Limb (tissue), 2 donors: Measurements from ENCODE around the gene RAD1.
"Not testable (repeated sequence)": the region's sequence is repeated elsewhere in the genome, so short reads cannot be mapped to it uniquely, and the experiment has no call there.

Source experiments
- DNase-seq, 2 donors: peaks; one replicate each; pipeline ENCODE4 v3.0.0-alpha.2; 2016; ENCODE audit errors: extremely low spot score in 2 of 2

Gene RAD1, protein sequence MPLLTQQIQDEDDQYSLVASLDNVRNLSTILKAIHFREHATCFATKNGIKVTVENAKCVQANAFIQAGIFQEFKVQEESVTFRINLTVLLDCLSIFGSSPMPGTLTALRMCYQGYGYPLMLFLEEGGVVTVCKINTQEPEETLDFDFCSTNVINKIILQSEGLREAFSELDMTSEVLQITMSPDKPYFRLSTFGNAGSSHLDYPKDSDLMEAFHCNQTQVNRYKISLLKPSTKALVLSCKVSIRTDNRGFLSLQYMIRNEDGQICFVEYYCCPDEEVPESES

DNA sequence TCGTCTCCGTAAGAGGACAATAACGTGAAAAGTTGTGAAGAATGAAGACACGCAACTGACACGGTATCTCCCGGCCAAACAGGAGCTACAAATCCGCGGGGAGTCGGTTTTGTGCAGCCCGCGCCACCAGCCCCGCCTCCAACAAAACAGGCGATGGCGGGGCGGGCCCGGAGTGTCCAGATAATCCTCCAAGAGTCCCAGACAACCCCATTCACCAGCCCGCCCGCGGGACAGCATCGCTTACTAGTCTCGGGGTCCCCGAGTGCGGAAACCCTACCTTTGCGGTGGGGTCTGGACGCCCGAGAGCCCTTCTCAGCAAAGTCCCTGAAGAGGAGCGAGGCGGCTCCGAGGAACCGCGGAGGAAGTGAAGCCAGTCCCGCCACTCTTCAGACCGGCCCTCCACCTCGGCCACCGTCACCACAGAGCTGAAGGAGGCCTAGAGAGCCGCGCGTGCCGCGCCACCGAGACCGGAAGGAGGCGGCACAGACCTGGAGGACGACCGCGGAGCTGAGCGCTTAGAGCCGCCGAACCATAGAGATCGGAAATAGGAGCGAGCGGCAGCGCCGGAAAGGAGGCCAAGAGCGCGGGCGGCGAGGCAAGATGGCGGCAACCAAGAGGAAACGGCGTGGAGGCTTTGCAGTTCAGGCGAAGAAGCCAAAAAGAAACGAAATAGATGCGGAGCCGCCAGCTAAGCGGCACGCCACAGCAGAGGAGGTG, at the start of gene RAD1, which contains the start of gene BRIX1:
RAD1 (minus strand) TSS at position 366 of the 717 bp plus-strand sequence. CDS start 612 bp downstream, outside the sequence.
BRIX1 (plus strand) TSS at position 573 of the 717 bp plus-strand sequence; CDS start at position 601, 28 bp downstream.
- DNase-seq: peak; percentile 97 to 98

DNA sequence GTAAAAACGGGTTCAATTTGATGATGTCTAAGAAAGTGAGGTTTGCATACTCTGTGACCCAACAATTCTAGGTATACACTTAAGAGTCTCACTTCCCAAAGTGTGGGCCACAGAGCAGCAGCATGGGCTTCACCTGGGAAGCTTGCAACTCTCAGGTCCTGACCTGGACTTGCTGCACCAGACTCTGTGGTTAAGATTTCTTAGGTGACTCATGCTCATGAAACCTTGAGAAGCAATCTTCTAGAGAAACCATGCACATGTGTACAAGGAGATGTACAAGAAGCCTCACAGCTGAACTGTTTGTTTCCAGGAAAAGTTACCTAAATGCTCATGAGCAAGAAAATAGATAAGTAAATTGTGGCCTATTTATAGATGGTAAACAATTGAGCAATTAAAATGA, 44.0 kb upstream of the RAD1 start:
- DNase-seq: no peak

DNA sequence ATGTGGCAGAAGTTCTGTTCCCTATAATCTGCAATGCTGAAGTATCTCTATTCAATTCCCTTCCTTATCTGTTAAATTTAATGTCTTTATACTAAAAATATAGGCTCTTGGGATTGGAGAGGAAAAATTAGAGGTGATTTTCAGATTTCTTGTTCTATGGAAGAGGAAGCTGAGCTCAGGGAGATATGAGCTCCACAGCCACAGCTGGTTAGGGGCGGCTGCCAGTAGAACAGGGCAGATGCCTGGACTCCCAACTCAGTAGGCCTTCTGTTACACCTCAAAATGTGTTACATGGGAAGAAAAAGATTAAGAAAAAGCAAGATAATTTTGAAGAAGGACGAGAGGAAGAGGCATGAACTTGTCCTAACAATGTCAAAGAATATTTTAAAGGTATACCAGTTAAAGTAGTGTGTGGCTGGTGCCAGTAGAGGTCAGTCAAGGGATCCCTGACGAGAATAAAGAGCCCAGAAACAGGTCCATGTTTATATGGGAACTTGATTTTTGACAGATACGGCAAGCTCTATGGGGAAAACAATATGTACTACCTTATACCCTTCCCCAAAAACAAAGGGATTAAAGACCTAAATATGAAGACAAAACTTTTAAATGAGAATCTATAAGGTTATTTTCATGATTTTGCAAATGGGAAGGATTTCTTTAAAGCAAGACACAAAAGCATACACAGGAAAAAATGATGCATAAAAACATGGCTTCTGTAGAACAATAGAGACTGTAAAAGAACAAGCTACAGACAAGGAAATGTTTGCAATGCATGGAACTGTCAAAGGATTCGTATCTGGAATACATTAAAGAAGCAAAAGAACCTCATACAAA, 42.8 kb upstream of the RAD1 start:
- DNase-seq: peak in 1 of 2 donors; percentile 27

DNA sequence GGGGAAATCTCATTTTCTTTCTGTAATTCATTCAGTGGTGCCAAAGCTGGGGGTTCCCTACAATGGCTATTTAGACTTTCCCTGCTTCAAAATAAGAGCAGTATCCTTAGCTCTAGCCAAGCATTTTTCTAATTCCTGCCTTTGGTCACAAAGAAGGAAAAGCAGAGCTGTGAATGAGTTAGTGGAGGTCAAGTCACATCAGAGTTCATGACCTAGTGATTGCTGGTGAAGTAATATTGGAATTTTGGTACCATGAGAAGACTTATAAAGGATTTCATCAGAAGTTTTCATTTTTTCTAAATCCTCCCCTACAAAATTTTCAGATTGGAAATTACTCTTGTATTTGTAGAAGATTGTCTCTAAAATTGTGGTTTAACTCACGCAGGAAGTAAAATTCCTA, 42.0 kb upstream of the RAD1 start:
- no peak for DNase-seq

DNA sequence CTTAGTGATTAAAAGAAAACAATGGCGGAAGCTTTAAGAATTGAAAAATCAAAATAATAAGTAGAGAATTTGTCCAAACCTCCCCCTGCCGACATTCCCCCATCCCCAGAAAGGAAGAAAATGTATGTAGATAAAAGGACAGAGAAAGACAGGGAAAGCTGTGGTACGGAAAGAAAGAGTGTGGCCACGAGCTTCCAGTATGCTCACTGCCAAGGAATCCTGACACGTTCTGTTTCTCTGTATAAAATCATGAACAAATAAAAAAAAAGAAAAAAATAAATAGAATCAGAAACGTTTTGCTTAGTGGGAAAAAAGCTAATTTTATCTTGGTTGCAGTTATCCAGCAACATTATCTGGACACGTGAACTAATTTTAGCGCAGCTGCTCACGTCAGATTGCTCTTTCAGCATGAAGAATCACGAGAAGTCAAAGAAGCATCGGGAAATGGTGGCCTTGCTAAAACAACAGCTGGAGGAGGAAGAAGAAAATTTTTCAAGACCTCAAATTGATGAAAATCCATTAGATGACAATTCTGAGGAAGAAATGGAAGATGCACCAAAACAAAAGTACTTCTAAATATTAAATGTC, 29.2 kb upstream of the RAD1 start:
- DNase-seq: no peak

DNA sequence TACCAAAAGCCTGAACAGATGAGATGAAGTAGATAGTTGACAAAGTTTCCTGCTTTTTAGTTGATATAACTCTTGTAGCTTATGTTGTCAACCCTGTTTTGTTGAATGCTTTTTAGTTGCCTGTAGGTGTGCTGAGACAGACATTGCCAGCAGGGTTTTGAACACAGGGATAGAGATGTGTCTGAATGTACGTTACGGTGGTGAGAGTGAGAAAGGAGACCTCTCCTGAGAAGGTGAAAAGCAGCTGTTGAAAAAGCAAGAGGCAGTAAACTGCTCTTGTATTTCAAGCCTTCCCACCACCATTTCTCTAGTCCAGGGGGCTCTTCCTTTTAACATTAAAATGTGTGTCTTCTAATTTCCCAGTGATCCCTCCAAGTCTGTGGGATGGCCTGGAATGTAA, 28.7 kb upstream of the RAD1 start:
- DNase-seq: no peak

DNA sequence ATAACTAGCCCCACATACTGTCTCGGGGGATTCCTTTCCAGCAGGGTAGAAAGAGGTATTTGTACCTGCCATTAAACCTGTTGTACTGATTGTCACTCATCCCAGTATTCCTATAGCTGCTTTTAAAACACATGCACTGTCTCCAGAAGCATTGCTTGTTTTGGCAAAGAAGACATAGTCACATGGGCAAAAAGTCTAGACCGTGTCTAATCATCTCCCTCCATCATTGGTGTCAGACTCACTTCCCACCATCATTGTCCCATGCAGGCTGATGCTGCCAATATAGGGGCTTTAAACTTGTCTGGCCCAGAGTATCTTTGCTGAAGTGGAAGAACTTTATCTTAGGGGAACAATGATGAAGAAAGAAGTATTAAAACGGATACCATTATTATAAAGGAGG, 26.6 kb upstream of the RAD1 start:
- no peak for DNase-seq

DNA sequence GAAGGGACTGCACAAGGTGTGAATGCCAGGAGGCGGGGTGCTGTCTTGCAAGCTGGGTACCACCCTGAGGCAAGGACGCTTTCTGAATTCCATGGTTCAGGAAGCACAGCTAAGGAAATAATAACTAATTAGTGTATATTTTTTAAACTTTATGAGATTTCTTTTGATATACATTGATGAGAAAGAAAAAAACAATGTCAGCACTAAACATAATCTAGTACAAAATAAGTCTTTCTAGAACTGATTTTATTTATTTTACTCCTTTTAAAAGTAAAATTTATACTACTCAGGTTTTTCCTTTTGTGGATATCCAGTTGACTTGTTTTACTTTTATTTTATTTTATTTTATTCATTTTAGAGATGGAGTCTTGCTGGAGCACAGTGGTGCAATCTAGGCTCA, 17.6 kb upstream of the RAD1 start:
- no peak for DNase-seq

DNA sequence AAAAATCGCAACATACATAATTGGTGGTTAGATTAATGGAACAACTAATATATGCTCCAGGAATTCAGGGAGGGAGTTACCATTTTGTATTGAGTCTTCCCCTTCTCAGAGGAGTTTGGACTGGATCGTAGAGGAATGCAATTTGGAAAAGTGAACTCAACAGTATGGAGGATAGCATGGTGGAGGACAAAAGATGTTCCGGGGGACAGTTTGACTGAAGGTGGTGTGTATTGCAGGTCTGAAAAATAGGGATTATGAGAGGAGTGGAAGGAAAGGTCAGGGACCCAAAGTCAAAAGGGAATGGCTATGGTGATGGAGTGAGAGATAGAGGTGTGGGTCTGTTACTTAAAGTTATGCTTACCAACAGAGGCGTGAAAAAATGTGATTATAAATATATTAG, 15.6 kb upstream of the RAD1 start:
- no peak for DNase-seq

DNA sequence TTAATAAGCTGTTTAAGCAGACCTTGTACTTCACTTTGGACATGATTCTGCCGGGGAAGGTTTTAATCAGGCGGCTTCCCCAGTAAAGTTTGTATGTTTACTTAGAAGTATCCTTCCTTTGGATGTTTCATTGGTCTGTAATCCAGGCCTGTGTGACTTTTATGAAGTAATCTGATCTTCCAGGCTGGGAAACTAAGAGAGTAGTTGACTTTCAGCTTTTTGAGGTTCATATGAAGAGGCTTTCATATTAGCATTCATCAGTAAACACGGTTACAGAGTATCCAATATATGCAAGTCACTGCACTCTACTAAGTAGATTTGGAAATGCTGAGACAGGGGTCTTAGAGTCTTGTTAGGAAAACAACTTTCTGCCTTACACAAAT, 15.1 kb upstream of the RAD1 start:
- DNase-seq: no peak

DNA sequence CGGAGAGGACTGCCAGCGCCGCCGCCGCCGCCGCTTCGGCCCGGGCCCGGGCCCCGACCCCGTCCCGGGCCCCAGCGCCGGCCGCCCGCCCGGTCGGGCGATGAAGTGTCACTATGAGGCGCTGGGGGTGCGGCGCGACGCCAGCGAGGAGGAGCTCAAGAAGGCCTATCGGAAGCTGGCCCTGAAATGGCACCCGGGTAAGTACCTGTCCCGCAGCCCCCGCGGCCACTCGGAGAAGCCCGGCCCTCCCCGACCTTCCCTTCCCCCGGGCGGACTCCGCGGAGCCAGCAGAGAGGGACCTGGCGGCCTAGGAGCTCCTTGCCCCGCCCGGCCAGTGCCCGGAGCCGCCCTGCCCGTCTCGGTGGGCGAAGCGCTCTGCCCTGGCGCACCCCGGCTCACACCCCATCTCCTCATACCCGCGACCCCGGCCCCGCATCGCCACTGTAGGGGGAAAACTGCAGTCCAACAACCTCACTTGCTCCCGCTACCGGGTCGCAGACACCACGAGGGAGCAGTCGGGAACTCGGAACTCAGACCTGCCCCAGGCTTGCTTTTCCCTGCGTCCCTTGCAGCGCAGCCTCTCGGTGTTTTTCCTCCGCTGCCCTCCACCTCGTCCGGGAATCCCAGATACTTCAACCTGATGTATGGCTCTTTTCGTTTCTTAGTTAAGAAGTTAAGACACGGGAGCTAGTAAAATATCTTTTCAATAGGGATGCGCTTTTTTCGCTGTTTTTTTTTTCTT, 14.6 kb upstream of the RAD1 start:
- DNase-seq: peak; percentile 74 to 86

DNA sequence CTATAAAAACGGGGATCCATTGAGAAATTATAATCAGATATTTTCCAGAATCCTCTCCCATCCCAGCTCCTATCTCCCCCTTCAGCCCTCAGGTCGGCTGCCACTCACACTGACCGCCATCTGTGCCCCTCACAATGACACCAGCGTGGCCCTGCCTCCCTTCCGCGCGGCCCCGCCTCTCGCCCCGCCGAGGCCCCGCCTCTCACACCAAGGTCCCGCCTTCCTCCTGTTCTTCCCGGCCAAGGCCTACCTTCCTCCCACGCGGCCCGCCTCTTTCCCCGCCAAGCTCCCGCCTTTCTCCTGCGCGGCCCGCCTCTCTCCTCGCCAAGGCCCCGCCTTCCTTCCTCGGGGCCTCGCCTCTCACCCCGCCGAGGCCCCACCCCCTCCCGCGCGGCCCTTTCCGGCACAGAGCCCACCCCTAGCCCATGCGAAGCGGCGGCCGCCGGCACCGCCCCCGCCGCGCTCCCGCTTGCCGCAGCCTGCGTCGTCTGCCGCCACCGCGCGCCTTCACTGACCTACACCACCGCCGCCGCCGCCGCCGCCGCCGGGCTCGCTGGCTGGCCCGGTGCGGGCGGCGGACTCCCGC, 13.9 kb upstream of the RAD1 start, which contains the start of gene DNAJC21:
DNAJC21 (plus strand) TSS at position 426 of the 586 bp plus-strand sequence. CDS start 261 bp downstream, outside the sequence.
- peak; percentile 98 for DNase-seq

DNA sequence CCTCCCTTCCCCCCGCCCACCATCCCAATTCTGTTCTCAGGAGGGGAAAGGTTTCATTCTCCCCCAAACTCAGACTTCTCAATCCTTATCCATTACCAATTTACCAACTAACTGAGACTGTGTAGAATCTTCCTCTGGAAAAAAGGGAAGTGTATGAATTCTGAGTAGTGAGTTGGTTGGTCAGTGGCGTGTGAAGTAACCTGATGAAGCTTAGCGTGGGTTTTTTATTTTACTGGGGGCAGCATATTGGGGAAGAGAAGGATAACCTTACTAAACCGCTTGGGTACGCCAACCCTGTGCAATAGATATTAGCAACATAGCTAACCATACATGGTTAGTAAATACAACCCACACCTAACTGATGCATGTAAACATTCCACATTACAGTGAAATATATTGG, 13.0 kb upstream of the RAD1 start:
- no peak for DNase-seq

DNA sequence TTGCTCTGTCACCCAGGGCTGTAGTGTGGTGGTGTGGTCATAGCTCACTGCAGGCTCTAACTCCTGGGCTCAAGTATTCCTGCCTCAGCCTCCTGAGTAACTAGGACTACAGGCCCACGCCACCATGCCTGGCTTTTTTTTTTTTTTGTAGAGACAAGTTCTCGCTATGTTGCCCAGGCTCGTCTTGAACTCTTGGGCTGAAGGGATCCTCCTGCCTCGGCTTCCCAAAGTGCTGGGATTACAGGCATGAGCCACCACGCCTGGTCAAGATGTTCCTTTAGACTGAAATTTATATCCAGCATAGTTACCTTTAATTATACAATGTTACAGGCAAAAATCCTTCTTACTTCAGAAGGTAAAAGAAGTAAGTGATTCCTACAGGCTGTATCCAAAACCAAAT, 12.5 kb upstream of the RAD1 start:
- DNase-seq: no peak

DNA sequence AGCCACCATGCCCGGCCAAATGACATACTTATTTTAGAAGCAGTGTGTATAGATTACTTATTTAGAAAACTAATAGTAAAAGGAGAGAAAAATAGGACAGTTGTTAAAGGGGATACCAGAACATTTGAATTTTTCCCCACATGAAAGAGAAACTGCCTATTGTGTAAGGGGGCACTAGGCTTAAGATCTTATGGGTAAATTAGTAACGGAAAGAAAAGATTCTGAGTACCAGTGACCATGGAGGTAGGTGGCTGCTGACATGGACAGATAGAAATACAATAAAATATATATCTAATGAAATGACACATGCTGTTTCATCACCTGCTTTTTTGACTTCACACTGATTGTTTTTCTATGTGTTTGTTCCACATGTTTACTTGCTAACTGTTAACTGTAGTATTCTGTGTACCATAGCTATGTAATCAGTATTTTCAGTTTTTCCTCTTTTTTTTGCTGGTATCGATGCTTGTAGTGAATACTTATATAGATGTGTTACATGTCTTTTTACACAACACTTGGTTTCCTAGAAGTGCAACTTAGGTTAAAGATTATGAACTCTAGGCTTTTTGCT, 11.1 kb upstream of the RAD1 start:
- no peak for DNase-seq

DNA sequence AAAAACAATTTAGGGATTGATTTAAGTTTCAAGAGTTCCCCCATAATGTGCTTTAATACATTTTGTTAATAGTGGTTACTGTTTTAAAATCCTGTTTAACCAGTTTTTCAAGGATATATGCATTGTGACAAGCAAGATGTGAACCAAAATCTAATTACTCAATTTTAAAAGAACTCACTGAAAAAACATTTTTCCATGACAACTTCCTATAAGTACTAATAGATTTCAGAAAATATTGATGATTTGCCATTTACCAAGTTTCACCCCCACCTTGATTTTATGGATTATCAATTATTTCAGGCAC, 9.1 kb upstream of the RAD1 start:
- DNase-seq: no peak

DNA sequence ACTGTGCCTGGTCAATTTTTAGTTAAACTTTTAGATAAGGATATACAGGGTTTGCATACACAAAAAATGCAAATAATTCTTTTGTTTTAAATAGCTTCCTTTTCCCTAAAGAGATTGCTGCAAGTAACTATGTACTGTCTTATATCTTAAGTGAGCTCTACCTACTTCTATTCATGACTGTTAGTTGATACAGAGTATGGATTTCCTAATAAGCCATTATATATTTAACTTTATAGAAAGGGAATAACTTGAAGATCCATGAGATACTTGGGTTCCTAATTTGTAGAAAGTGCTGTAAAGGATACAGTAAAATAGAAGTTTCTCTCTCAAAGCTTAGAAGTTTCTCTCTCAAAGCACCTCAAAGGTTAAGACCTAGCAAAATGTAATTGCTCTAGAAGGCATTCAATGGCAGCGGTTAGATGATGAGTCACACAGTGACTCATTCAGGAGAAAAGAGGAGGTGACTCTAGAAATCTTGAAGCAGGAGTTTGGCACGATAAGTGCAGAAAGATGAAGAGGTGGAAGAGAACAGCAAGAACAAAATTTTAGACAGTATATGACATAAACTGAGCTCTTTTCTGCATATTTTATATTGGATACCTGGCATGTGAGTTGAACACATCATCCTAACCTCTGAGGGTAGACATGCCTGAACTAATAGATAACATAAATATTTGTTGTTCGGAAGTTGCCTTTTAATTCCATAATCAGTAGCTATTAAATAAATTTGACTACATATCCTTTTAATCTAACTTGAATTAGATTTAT, 8.6 kb upstream of the RAD1 start:
- DNase-seq: no peak

DNA sequence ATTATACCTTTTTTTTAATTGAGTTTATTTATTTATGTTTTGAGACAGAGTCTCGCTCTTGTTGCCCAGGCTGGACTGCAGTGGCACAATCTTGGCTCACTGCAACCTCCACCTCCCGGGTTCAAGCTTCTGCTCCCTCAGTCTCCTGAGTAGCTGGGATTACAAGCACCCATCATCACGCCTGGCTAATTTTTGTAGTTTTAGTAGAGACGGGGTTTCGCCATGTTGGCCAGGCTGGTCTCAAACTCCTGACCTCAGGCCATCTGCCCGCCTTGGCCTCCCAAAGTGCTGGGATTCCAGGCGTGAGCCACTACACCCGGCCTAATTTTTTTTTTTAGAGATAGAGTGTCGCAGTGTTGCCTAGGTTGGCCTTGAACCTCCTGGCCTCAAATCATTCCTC, 8.0 kb upstream of the RAD1 start:
- not testable (repeated sequence) for DNase-seq

DNA sequence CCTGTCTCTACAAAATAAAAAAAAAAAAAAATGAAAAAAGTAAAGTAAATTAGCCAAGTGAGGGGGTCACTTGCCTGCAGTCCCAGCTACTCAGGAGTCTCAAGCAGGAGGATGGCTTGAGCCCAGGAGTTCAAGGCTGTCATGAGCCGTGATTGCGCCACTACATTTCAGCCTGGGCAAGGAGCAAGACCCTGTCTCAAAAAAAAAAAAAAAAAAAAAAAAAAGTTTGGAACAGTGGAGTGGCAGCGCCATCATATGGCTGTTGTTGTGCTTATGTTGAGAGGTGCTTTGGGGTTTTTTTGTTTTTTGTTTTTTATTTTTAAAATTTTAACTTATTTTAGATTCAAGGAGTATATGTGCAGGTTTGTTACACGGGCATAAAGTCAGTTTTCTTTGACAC, 3.8 kb upstream of the RAD1 start:
- DNase-seq: no peak

DNA sequence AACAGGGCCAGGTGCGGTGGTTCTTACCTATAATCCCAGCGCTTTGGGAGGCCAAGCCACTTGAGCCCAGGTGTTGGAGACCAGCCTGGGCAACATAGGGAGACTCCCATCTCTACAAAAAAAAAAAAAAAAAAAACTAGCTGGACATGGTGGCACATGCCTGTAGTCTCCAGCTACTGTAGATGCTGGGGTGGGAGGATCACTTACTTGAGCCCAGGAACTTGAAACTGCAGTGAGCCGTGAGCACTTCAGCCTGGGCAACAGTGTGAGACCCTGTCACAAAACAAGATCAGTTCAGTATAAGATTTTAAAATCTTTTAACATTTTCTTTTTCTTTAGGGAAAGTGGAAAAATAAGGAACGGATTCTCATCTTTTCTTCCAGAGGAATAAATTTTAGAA, 2.7 kb upstream of the RAD1 start:
- no peak for DNase-seq
